ENCODE measurements around the gene SRRM4.

SRRM4 gene

GRCh38 chr12:119183942-119184695 is 202.8 kb downstream of the SRRM4 start:
- H3K4me3 ChIP-seq (ENCODE audit: low read length), result no peak overlapping the region
- no peak for TF ChIP-seq CTCF (conservative IDR thresholded peaks at IDR 0.05; ENCODE audit: low read depth, low read length)
- no peak for DNase-seq (ENCODE audit: low read depth)

GRCh38 chr12:119195256-119195655 is 213.9 kb downstream of the SRRM4 start:
- no peak for DNase-seq (ENCODE audit: low read depth)
- no peak for TF ChIP-seq CTCF (conservative IDR thresholded peaks at IDR 0.05; ENCODE audit: low read depth, low read length)
- H3K4me3 ChIP-seq (ENCODE audit: low read length), result no peak overlapping the region

- no peak for TF ChIP-seq CTCF (conservative IDR thresholded peaks at IDR 0.05; ENCODE audit: low read depth, low read length)
- no peak overlapping the region for H3K4me3 ChIP-seq (ENCODE audit: low read length)
- no peak for DNase-seq (ENCODE audit: low read depth)
These were observed 217.1 kb downstream of the SRRM4 start for GRCh38 chr12:119198440-119198839.

- DNase-seq (ENCODE audit: low read depth), result no peak
- no peak overlapping the region for H3K4me3 ChIP-seq (ENCODE audit: low read length)
- no peak for TF ChIP-seq CTCF (conservative IDR thresholded peaks at IDR 0.05; ENCODE audit: low read depth, low read length)
These were observed 219.3 kb downstream of the SRRM4 start for GRCh38 chr12:119200601-119201000.

GRCh38 chr12:119201789-119202543 is 220.6 kb downstream of the SRRM4 start:
- DNase-seq (ENCODE audit: low read depth), result no peak
- TF ChIP-seq CTCF (conservative IDR thresholded peaks at IDR 0.05; ENCODE audit: low read depth, low read length), result no peak

GRCh38 chr12:119202544-119202943 is 221.2 kb downstream of the SRRM4 start:
- DNase-seq (ENCODE audit: low read depth), result no peak
- H3K4me3 ChIP-seq (ENCODE audit: low read length), result no peak overlapping the region
- no peak for TF ChIP-seq CTCF (conservative IDR thresholded peaks at IDR 0.05; ENCODE audit: low read depth, low read length)

More at GRCh38 chr12:119201789-119202543, 220.6 kb downstream of the SRRM4 start:
- no peak overlapping the region for H3K4me3 ChIP-seq (ENCODE audit: low read length)
